Fibroblast of pulmonary artery (primary cell): ENCODE results near the gene GADD45GIP1.

Experiments
- DNase-seq: peaks from one replicate; pipeline ENCODE4 v3.0.0-alpha.2; 2010; ENCODE audit warnings: low read depth
- H3K4me3 ChIP-seq: replicated peaks from 2 replicates; pipeline ENCODE4 v1.5.1; 2011; ENCODE audit warnings: low read depth, mild to moderate bottlenecking, control low read depth, low read length, moderate library complexity
- CTCF ChIP-seq: IDR thresholded peaks from 2 replicates; pipeline ENCODE4 v1.5.1; 2011; ENCODE audit warnings: mild to moderate bottlenecking, control low read depth, low read length, inconsistent platforms; ENCODE audit errors: missing control alignments

The GADD45GIP1 gene

DNA sequence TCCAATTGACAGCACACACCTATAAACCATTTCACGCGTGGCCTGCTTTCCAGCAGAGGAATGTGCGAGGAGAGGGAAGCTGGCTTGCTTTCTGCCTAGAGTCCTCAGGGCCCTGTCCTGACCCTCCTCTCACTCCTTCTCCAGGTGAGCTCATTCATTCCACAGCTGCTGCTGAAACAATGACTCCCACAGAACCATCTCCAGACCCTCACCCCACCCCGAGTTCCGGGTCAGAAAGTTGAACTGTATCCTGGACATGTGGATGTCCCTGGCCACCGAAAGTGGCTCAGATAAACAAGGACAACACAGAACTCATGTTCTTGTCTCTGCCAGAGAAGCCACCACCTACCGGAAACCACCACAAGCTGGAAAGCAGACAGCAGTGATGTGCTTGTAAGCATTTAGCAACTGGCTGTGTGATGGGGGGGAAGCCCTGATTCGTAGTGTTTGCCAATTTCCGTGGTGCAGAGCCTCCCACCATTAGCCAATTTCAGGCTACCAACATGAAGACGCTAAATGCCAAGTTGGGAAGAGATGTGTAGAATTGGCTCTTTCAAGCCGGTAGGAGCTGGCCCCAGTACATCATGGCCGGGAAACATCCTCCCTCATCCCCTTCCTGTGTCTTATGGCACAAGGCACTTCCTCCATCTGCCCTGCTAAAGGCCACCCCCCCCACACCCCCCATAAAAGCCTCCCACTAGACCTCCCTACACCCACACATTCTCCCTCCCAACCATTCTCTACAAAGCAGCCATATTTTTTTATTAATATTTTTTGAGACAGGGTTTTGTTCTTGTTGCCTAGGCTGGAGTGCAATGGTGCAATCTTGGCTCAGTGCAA is 43.0 kb downstream of the GADD45GIP1 start:
- DNase-seq = peak; percentile 62
- H3K4me3 ChIP-seq = no peak overlapping the region
- no peak for TF ChIP-seq CTCF

DNA sequence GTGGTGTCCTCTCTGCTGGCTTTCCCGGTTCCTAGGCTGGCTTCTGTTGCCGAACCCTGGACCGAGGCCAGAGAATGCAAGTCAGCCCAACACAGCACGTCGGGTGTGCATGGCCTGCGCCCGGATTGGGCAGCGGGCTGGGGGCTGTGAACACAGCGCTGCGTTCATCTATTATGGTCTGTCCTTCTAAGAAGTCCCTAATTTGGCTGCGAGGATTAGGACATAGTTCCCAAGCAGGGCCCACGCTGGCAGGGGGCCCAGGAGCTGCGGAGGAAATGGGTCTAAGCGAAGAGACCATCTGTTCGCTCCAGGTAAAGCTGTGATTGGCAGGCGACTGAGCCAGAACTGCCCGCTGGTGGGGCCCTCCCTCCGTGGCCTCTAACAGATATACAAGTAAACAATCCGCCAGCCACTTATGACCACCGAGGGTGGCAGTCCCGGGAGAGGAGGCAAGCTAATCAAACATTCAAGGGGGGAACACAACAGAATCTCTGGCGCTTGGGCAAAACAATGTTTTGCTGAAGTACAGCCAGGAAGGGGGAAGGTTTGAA is 43.9 kb downstream of the GADD45GIP1 start:
- TF ChIP-seq CTCF = no peak
- DNase-seq = peak; percentile 83
- no peak overlapping the region for H3K4me3 ChIP-seq

- no peak for TF ChIP-seq CTCF
- H3K4me3 ChIP-seq = no peak overlapping the region
- no peak for DNase-seq
Measured at GRCh38 chr19:12912571-12912970, 44.5 kb downstream of the GADD45GIP1 start.

DNA sequence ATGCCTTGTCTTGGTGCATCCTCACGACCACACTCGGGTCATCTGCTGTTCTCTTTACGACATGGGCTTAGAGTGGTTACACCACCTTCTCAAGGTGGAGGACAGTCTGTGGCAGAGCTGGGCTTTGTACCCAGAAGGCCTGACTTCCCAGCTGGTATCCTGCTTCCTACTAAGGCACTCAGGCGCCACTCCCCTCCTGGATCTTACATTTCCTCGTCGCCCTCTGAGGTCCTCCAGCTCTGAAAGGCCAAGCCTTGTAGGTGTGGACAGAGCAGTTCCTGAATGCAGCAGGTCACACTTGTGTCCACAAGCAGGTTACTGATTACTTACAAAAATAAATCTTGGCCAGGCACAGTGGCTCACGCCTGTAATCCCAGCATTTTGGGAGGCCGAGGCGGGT is 49.9 kb downstream of the GADD45GIP1 start:
- no peak for TF ChIP-seq CTCF

More for the DNA sequence above, 49.9 kb downstream of the GADD45GIP1 start:
- H3K4me3 ChIP-seq = no peak overlapping the region
- no peak for DNase-seq
